Suprapubic skin (tissue), 4 donors: ENCODE measurements around the gene KNOP1.

Source experiments
- EP300 ChIP-seq: sonication (generic); formaldehyde crosslinking; IDR thresholded peaks from one replicate; pipeline ENCODE4 v1.6.1; 2017; ENCODE audit warnings: antibody characterized with exemption
- POLR2A ChIP-seq, 2 donors: fragments of 450-650 bp; IDR thresholded peaks; one replicate each; pipeline ENCODE4 v1.6.1; 2017; ENCODE audit warnings: antibody characterized with exemption in 2 of 2, mild to moderate bottlenecking in 2 of 2, moderate library complexity in 2 of 2
- POLR2AphosphoS5 ChIP-seq, 3 donors: sonication (generic); formaldehyde crosslinking; IDR thresholded peaks; one replicate each; pipeline ENCODE4 v1.6.1; 2017; ENCODE audit warnings: antibody characterized with exemption in 3 of 3
- TF ChIP-seq, protein P1 (sequence below), 2 donors: fragments of 200-600 bp in 1 of 2; fragments of 450-650 bp in 1 of 2; sonication (generic) in 1 of 2; IDR thresholded peaks; one replicate each; pipeline ENCODE4 v1.5.1; 2016 to 2019; ENCODE audit warnings: antibody characterized with exemption in 2 of 2, mild to moderate bottlenecking in 1 of 2, moderate library complexity in 1 of 2

DNA sequence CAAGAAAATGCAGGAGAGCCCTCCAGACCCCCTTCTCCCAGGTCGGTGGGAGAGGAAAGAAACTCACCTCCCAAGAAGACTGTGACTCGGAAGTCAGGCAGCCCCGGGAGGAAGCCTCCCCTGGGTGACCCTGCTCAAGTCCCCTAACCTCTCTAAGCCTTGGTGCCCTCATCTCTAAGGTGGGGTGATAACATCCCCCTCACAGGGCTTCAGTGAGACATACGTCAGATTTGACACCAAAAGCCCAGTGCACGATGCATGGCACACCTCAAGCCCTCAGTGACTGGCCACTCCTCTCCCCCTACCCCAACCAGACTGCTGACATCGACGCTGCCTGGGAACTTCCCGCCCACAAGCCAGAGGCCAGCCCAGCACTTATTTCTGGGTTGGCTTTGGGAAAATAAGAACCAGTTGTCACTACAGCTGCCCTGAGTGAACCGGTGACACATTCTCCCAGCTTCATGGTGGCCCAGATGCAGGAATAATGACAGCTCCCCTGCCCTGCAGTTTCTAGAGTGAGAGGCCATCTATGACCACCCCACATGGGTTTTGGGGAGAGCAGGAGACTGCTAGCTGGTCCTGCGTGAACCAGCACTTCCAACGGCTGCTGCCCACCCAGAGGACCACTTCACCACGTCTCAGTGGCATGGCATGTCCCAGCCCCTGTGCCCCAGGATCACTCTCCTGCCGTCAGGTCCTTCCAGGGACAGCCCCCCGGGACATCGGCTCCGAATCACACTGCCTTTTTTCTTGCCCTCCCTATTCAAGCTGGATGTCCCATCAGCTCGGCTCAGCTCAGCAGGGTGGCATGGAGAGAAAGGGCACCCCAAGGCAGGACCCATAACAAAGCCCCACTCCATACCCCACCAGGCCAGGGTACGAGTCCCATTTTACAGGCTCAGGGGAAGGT lies 9.5 kb downstream of the KNOP1 start:
- TF ChIP-seq, protein P1, sequence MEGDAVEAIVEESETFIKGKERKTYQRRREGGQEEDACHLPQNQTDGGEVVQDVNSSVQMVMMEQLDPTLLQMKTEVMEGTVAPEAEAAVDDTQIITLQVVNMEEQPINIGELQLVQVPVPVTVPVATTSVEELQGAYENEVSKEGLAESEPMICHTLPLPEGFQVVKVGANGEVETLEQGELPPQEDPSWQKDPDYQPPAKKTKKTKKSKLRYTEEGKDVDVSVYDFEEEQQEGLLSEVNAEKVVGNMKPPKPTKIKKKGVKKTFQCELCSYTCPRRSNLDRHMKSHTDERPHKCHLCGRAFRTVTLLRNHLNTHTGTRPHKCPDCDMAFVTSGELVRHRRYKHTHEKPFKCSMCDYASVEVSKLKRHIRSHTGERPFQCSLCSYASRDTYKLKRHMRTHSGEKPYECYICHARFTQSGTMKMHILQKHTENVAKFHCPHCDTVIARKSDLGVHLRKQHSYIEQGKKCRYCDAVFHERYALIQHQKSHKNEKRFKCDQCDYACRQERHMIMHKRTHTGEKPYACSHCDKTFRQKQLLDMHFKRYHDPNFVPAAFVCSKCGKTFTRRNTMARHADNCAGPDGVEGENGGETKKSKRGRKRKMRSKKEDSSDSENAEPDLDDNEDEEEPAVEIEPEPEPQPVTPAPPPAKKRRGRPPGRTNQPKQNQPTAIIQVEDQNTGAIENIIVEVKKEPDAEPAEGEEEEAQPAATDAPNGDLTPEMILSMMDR (IDR thresholded peaks at IDR 0.05): no peak
- TF ChIP-seq EP300 (no peak), POLR2A (IDR thresholded peaks at IDR 0.05) (no peak), POLR2AphosphoS5 (IDR thresholded peaks at IDR 0.05) (no peak)
